Erythroblast (primary cell): Measurements from ENCODE around the gene SELENOI.

Experiments used
- GATA1 ChIP-seq: IDR thresholded peaks from 2 replicates; pipeline ENCODE4 v1.6.1; 2011; ENCODE audit warnings: low read depth, mild to moderate bottlenecking, control low read depth, low read length, moderate library complexity
- POLR2A ChIP-seq: IDR thresholded peaks from 2 replicates; pipeline ENCODE4 v1.6.1; 2011; ENCODE audit warnings: mild to moderate bottlenecking, low read length

- TF ChIP-seq POLR2A (no peak), GATA1 (no peak)
These were observed 5.6 kb downstream of the SELENOI start for GRCh38 chr2:26351375-26352090.
